ENCODE measurements around the gene MTA2.

DNA sequence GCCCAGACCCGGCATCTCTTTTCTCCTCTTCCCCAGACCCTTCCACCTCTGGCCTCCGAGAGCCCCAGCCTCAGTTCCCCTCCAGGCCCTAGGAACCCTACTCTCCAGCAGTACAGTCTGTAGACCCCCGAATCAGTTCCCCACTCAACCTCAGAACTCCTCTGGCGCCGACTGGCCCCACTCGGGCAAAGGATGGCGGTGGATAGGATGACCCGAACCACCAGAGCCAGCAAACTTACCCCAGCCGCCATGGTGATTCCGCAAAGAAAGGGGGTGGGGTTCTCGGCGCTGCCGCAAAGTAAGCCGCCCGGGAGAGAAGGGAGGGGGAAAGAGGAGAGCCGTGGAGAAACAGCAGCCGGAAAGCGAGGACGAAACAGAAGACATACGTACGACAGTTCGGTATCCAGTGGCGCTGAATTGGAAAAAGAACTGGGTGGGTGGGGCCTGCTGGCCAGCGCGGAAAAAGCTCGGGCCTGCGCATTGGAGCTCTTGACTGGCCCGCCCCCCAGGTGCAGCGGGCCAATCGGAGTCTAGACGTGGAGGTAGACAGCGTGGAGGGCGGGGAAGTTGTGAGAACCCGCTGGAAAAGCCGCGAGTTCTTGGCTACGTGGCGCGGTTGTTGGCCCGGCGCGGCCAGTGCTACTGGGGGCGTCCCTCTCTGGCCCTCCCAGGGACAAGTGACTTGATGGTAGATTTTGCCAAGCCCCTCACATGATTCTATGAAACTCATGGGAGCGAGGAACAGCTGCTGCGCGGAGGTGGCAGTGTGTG lies 27.9 kb downstream of the MTA2 start, which contains the start of gene EEF1G:
- TF ChIP-seq EP300 (IDR thresholded peaks at IDR 0.05): no peak
- TF ChIP-seq, protein P1, sequence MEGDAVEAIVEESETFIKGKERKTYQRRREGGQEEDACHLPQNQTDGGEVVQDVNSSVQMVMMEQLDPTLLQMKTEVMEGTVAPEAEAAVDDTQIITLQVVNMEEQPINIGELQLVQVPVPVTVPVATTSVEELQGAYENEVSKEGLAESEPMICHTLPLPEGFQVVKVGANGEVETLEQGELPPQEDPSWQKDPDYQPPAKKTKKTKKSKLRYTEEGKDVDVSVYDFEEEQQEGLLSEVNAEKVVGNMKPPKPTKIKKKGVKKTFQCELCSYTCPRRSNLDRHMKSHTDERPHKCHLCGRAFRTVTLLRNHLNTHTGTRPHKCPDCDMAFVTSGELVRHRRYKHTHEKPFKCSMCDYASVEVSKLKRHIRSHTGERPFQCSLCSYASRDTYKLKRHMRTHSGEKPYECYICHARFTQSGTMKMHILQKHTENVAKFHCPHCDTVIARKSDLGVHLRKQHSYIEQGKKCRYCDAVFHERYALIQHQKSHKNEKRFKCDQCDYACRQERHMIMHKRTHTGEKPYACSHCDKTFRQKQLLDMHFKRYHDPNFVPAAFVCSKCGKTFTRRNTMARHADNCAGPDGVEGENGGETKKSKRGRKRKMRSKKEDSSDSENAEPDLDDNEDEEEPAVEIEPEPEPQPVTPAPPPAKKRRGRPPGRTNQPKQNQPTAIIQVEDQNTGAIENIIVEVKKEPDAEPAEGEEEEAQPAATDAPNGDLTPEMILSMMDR (IDR thresholded peaks at IDR 0.05): no peak
